RCC 7860 (cell line): Measurements from ENCODE around the gene VDAC1.
A peak's percentile ranks its signal among the peaks of the same experiment; 100 is the strongest.

Experiments
- DNase-seq: peaks from one replicate; pipeline ENCODE4 v3.0.0-alpha.2; 2015; ENCODE audit warnings: low spot score
- FAIRE-seq: peaks from 2 replicates; lab custom pipeline; 2012; peaks lifted over from hg19 to GRCh38; lab: Jason Lieb, UNC

VDAC1 gene

DNA sequence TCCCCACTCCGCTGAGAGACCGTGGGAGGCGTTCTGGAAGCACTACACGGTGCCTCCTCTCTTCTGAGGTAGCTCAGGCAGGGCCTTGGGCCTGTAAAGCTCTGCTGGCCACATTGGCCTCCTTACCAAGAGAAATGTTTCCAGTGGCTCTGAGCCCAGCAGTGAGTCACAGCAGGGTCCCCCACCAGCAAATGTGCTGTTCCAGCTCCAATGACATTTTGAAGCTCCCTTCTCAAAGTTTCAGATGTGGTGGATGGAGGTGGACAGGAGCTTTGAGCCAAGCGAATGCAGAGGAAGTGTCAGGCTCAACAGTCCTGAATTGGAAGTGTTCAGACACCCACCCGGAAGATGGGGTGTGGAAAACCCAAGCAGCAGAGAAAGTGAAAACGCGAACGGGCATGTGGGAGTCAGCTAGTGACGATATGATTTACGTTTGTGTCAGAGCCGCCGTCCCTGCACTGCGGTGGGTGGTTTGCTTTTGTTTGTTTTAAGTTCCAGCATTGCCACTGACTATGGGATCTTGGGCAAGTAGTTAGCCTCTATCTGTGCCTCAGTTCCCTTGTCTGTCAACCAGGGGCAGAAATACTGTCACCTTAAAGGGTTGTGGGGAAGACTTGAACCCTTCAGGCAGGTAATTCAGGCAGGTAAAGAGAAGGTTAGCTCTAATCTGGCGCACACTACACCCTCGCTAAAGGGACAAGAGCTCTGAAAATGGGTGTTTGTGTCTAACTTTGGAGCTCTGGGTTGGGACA, 74.5 kb downstream of the VDAC1 start:
- no peak for FAIRE-seq

DNA sequence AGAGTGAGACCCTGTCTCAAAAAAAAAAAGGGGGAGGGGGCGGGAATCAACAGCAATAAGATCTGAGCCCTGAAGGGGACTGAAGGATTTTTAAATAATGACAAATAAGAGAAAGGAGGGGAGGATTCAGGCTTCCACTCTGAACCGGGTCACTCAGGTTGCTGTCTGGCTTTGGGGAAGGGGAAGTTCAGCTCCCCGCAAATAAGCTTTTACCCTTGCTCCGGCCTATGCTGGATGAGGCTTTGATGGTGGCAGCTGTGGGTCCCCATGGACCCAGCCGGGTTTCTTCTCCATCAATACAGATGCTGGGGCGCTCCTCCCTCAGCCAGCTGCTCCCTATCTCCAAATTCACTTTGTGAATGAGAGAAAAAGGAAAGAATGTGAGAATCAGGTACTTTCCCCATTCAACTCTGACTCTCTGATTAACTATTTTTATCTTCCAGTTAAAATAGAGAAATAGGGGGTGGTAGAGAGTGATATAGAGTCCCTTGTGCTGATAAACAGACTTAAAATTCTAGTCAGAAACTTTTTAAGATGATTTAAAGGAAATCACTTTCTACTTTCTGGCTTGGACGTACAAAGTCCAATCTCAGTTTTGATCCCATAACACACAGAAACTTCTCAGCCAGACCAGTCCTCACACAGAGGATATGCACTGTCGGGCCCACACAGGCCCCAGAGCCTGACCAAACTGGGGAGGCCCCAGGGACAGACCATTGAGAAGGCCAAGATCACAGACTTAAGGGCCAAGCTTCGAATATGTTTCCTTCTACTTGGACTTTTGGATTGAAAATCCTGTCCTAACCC, 76.0 kb downstream of the VDAC1 start:
- no peak for FAIRE-seq
- no peak for DNase-seq

More for the DNA sequence above, 74.5 kb downstream of the VDAC1 start:
- no peak for DNase-seq

DNA sequence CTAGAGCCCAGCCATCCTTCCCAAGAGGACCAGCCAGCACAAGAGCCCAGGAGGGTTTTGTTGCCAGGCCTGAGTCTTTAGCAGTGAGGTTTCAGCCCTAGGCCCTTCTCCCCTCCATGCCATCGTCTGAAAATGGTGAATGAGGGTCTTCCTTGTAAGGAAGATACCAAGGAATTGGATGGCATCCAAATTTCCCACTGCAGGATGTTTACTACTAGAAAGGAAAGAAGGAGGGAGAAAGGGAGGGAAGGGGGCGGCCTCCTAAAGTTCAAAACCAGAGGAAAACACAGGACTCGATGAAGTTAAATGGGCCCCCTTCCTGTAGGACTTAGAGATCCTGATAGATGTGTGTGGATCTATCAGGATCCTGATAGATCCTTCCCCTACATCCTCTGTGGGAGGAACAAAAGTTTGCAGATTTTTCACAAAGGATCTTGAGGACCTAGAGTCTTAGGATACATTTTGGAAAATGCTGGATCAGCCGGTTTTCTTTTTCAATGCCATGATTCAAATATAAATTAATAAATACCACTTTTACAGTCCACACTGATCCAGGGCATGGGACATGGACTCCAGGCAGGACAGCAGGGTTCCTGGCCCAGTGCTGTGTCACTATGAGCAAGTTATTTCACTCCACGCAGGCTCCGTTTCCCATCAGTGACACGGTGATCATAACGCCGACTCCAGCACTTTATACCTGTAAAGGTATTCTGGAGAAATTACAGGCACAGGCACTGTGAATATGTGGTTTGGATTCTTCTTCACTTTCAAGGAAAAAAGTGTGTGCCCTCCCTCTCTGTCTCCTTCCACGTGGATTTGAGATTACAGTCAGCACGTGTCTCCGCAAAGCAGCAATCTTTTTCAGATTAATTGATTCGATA, 77.2 kb downstream of the VDAC1 start:
- FAIRE-seq (no peak), DNase-seq (no peak)

DNA sequence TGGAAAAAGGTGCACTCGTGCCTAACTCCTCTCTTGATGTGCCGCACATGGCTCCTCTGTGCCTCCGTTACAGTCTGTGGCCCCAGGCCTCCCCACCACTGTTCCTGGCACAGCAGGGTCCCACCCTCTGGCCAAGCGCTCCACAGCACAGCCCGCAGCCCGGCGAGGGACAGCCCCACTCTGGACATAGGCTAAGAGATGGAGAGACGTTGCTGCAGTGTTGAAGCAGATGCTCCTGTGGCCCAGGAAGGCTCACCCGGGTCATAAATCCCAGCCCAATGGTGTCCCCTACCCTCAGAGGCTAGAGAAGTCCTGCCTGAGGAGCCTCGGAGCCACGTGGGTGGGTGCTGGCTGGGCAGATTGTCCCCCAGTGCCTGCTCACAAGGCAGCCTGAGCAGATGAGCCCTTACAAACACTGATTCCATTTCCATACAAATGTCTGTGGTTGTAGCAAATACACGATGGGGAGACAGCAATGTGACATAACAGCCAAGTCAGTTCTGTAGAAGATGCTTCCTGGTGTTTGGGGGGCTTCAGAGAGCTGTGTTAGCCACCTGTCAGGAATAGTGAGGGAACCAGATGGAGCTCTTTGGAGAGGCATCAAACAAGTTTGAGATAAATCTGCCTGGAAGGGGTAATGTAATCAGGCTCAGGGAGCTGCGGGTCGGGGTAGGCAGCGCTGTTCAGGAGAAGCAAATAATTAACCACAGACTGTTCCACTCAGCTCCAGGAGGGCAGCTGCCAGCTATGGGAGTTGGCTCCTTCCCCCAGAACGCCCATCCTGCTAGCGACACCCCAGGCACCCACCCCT, 78.1 kb downstream of the VDAC1 start:
- FAIRE-seq: no peak
- DNase-seq: no peak

DNA sequence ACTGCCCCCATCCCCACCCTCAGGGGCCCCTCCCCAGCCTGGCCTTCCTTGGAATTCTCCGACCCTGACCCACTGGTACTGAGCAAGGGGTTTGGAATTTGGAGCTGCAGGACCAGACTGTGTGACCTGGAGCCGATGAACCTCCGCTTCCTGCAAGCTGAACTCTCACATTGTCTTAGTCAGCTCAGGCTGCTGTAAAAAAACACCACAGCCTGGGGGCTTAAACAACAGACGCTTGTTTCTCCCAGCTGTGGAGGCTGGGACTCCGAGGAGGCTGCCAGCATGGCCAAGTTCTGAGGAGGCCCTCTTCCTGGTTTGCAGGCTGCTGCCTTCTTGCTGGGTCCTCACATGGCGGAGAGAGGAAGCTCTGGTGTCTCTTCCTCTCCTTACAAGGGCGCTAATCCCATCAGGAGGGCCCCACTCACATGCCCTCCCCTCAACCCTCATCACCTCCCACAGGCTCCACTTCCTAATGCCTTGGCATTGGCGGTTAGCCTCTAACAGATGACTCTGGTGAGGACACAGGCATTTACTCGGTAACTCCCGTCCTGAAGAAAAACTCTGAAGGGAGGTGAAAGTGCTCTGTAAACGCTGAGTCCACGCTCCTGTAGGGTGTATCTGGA, 78.8 kb downstream of the VDAC1 start:
- peak; percentile 8 for DNase-seq
- FAIRE-seq: no peak

DNA sequence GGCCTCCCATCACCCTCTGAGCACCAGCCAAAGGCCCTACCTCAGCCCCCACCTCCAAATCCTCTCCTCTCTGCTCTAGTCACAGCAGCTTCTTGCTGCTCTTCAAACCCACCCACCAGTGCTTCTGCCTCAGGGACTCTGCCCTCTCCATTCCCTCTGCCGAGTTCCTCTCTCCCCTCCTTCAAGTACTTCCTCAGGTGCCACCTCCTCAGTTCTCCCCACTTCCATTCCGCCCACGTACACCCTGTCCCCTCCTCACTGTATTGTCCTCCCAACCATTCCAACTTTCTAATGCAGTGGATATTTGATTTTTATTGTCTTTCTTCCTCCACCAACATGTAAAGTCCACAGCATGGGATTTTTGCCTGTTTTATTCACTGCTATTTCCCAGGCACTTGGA, 79.5 kb downstream of the VDAC1 start:
- DNase-seq (no peak), FAIRE-seq (no peak)

DNA sequence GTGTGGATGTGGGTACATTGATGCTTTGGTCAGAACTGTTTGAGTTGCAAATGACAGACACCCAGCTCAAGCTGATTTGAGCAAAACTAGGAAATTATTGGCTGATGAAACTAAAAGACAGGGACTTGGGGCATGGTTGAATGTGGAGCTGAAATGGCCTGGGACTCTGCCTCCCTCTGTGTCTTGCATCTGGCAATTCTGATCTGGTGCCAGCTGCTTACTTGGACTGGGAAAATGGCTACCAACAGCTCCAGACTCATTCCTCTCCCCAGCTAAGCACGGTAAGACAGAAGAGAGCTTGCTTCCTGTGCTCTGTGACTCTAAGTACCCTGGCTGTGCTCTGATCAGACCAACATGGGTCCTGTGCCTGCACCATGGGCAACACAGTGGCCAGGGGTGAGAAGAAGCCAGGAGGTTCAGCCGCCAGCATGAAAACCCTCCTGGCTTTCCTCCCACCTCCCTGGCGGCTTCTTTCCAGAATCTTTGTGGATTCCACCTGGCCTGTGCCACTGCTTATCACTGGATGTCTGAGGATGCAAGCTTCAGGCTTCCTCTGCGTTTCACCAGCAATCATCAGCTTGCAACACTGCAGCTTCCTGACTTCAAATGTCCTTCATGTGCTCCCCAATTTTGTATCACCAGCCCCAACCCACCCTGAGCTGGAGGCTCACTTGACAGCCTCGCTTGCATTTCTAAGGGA, 80.4 kb downstream of the VDAC1 start:
- FAIRE-seq: no peak

DNA sequence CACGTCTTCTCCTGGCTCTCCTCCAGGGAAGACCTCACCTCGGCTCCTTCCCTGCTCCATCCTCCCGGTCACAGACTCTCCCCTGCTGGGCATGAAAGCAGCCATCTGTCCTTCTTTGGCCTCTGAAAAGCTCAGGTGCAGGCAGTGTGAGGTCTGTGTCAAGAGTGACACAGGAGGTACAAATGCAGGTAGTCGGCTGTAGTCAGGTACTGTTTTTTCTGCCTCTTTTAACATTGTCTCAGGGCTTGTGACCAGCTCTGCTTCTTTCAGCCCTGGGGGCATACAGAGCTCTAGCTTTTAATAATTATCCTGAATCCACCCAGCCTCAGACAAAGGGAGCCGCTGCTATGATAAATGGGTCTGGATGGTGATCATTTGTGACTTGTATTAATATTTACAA, 82.8 kb downstream of the VDAC1 start:
- DNase-seq (no peak), FAIRE-seq (no peak)

More for the DNA sequence above, 80.4 kb downstream of the VDAC1 start:
- DNase-seq: no peak
